ENCODE data around the gene CHST14.

Gene CHST14

DNA sequence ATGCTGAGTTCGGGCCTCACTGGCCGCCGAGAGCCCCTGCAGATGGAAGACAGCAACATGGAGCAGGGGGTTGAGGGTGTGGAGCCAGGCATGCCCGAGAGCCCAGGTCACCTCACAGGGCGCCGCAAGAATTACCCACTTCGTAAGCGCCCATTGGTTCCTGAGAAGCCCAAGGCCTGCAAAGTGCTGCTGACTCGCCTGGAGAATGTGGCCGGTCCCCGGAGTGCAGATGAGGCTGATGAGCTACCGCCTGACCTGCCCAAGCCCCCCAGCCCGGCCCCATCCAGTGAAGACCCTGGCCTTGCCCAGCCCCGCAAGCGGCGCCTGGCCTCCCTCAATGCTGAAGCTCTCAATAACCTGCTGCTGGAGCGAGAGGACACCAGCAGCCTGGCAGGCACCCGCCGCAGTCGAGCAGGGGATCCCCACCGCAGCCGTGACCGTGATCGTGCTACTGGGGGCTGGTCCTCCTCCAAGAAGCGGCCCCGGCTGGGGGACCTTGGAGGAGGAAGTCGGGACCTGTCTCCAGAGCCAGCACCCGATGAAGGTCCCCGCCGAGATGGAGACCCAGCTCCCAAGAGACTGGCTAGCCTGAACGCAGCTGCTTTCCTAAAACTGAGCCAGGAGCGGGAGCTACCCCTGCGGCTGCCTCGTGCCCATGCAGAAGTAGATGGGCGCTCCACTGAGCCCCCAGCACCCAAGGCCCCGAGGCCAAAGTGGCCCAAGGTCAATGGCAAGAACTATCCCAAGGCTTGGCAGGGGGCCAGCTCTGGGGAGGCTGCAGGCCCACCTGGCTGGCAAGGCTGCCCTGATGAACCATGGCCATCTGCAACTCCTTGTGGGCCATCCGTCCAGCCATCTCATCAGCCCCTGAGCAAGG is 12.1 kb upstream of the CHST14 start:
- Histone ChIP-seq H3K36me3 (replicated peaks) (peaks cover 22% of the 10 kb centered on the region), H3K27ac (no peak overlapping the region), H3K4me3 (ENCODE audit: low read depth, low read length) (no peak overlapping the region), H3K27me3 (replicated peaks) (no peaks in the 10 kb centered on the region)
- no peak for DNase-seq
- TF ChIP-seq, protein P1, sequence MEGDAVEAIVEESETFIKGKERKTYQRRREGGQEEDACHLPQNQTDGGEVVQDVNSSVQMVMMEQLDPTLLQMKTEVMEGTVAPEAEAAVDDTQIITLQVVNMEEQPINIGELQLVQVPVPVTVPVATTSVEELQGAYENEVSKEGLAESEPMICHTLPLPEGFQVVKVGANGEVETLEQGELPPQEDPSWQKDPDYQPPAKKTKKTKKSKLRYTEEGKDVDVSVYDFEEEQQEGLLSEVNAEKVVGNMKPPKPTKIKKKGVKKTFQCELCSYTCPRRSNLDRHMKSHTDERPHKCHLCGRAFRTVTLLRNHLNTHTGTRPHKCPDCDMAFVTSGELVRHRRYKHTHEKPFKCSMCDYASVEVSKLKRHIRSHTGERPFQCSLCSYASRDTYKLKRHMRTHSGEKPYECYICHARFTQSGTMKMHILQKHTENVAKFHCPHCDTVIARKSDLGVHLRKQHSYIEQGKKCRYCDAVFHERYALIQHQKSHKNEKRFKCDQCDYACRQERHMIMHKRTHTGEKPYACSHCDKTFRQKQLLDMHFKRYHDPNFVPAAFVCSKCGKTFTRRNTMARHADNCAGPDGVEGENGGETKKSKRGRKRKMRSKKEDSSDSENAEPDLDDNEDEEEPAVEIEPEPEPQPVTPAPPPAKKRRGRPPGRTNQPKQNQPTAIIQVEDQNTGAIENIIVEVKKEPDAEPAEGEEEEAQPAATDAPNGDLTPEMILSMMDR (IDR thresholded peaks at IDR 0.05; ENCODE audit: low read depth, low read length, missing control alignments), result no peak
- in situ Hi-C loops (cut with HindIII; ENCODE audit: low pct_ligation_motif_present, low sequenced_read_pairs), result no loop called here

DNA sequence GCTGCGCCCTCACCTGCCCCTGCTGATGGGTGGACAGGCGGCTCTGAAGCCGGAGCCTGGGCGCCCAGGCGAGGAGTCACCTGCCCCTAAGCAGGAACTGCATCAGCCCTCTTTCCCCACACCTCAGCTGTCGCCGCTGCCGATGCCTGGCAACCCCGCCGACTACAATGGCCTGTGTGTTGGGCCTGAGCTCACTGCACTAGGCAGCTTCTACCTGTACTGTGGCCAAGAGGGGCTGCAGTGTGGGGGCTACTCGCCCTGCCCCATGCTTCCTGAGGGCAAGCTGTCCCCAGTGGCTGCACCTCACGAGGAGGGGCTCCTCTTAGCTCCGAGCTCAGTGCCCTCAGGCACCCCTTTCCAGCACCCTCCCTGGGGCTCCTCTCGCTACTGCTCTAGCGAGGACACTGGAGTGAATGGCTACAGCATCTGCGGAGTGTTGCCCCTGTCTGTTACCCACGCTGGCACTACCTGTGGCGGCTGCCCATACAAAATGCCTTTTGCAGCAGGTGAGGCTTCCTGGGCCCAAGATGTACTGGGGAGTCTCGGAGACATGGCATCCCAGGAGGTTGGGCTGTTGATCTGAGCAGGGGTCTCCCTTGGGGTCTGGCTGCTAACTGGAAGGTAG is 11.3 kb upstream of the CHST14 start:
- no peak for DNase-seq
- Histone ChIP-seq H3K27ac (no peak overlapping the region), H3K27me3 (replicated peaks) (no peaks in the 10 kb centered on the region), H3K36me3 (replicated peaks) (peaks cover 28% of the 10 kb centered on the region), H3K4me3 (ENCODE audit: low read depth, low read length) (no peak overlapping the region)
- in situ Hi-C loops (cut with HindIII; ENCODE audit: low pct_ligation_motif_present, low sequenced_read_pairs), result no loop called here
- TF ChIP-seq, protein P1 (IDR thresholded peaks at IDR 0.05; ENCODE audit: low read depth, low read length, missing control alignments), result no peak

DNA sequence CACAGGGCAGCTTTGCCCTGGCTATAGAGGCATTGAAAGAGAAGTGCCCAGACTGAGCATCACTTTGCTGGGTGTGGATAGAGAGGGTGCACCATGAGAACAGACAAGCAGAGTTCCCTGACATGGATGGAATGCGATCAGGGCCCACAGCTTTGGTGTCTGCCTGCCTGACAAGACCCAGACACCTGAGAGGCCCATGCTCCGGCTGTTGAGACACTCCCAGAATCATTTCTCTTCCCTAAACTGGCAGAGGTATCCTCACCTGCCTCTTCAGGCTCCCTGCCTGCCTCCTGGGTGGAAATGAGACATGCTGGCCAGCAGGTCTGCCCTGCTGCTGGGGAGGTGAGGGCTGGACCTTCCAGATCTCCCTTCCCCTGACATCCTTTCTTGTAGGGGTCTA is 10.4 kb upstream of the CHST14 start:
- in situ Hi-C loops (cut with HindIII; ENCODE audit: low pct_ligation_motif_present, low sequenced_read_pairs), result no loop called here

DNA sequence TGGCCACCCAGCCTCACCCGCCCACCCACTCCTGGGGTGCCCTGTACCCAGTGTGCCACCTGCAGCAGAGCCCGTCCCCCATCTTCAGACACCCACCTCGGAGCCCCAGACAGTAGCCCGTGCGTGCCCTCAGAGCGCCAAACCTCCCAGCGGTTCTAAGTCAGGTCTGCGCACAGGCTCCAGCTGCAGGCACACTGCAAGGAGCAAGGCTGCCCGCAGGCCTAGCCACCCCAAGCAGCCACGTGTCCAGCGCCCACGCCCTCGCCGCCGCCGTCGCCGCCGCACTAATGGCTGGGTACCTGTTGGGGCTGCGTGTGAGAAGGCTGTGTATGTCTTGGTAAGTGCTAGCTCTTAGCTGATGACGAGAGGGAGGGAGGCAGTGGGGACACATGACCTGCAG is 8.8 kb upstream of the CHST14 start:
- in situ Hi-C loops (cut with HindIII; ENCODE audit: low pct_ligation_motif_present, low sequenced_read_pairs), result no loop called here
- no peaks in the 10 kb centered on the region for H3K27me3 ChIP-seq (replicated peaks)
- no peak overlapping the region for H3K27ac ChIP-seq
- DNase-seq, result no peak
- peaks cover 38% of the 10 kb centered on the region for H3K36me3 ChIP-seq (replicated peaks)
- no peak overlapping the region for H3K4me3 ChIP-seq (ENCODE audit: low read depth, low read length)
- TF ChIP-seq, protein P1 (IDR thresholded peaks at IDR 0.05; ENCODE audit: low read depth, low read length, missing control alignments), result no peak

More for the DNA sequence above, 10.4 kb upstream of the CHST14 start:
- peaks cover 33% of the 10 kb centered on the region for H3K36me3 ChIP-seq (replicated peaks)
- no peak overlapping the region for H3K27ac ChIP-seq
- DNase-seq, result no peak
- H3K4me3 ChIP-seq (ENCODE audit: low read depth, low read length), result no peak overlapping the region
- no peaks in the 10 kb centered on the region for H3K27me3 ChIP-seq (replicated peaks)
- TF ChIP-seq, protein P1 (IDR thresholded peaks at IDR 0.05; ENCODE audit: low read depth, low read length, missing control alignments), result no peak

DNA sequence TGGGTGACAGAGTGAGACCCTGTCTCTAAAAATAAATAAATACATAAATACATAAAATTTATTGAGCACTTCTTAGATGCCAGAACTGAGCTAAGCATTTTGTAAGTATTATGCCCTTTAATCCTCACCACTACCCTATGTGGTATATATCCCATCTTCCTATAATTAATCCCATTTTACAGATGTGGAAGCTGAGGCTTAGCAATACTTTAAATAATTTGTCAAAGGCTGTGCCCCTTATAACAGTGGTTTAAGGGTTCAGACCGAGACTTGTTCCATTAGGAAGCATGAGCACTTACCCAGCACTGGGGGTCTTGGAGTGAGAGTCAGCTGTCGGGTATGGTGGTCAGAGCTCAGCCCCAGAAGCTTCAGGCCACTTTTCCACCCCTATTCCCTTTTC is 7.5 kb upstream of the CHST14 start:
- H3K27me3 ChIP-seq (replicated peaks), result no peaks in the 10 kb centered on the region
- H3K4me3 ChIP-seq (ENCODE audit: low read depth, low read length), result no peak overlapping the region
- H3K36me3 ChIP-seq (replicated peaks), result peaks cover 38% of the 10 kb centered on the region
- no peak overlapping the region for H3K27ac ChIP-seq
- in situ Hi-C loops (cut with HindIII; ENCODE audit: low pct_ligation_motif_present, low sequenced_read_pairs), result no loop called here
- TF ChIP-seq, protein P1 (IDR thresholded peaks at IDR 0.05; ENCODE audit: low read depth, low read length, missing control alignments), result no peak
- DNase-seq, result no peak
